ENCODE measurements around the gene WDR44.

Gene WDR44

DNA sequence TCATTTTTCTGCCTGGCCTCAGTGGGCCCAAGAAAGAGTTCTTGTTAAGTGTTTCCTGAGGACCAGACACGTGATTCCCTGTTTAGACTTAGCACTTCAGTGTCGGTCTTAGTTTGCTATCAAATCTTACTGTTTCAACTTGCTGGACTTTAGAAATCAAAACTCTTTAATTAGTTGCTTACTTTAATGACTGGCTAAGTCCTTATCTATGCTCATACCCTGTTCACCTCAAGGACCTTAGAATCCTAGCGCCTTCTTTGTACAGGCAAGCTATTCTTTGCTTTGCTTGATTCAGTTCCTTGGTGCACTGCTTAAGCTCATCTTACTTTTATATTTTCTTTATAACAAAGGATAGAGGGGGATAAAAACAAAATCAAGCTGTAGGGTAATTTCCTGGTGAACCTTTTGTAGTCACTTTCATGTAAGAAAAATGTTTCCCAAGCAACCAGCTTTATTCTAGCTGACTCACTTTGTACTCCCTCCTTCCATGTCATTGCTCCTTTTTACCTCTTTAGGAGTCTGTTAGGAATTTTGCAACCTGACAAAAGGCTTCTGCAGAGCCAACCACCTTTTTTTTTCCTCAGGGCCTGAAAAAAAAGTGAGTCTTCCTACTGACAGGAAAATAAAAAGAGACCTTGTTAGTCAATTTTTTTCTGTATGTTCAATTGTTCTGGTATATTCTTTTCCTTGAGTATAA is 14.7 kb downstream of the WDR44 start:
- Histone ChIP-seq H3K9me3 (ENCODE audit: control insufficient read depth, insufficient read depth, low read length) (no peaks in the 10 kb centered on the region), H3K27ac (ENCODE audit: low read length) (no peak overlapping the region), H3K36me3 (ENCODE audit: control insufficient read depth, insufficient read depth, low read length) (no peaks in the 10 kb centered on the region), H3K4me3 (ENCODE audit: low read length) (no peak overlapping the region), H3K4me1 (ENCODE audit: control insufficient read depth, insufficient read depth, low read length) (no peaks in the 10 kb centered on the region), H3K27me3 (ENCODE audit: control insufficient read depth, insufficient read depth, low read length) (no peaks in the 10 kb centered on the region)
- no peak for DNase-seq (ENCODE audit: low read depth, low spot score)
- no CpG with 5 or more reads among the region's 3 CpGs for WGBS (ENCODE audit: insufficient coverage, insufficient read length)

DNA sequence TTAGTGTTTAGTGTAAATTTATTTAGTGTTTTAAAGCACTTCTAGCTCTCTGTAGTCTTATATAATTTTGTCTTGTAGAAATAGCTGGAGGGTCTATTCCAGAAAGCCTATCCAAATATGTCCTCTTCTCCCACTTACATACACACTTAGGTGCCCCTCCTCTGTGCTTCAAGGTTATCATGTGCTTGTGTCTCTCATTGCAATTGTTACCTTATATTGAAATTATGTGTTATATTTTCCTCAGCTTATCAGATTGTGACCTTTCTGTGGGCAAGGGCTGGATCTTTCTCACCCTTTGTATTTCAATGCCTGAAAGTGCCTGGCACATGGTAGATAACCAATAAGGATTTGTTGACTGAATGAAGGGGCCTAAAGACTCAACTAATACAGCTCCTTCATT is 18.4 kb downstream of the WDR44 start:
- no peaks in the 10 kb centered on the region for H3K27me3 ChIP-seq (ENCODE audit: control insufficient read depth, insufficient read depth, low read length)
- no peak overlapping the region for H3K27ac ChIP-seq (ENCODE audit: low read length)
- H3K4me3 ChIP-seq (ENCODE audit: low read length) = no peak overlapping the region

GRCh38 chrX:118367338-118367737 is 21.4 kb downstream of the WDR44 start:
- Histone ChIP-seq H3K36me3 (ENCODE audit: control insufficient read depth, insufficient read depth, low read length) (no peaks in the 10 kb centered on the region), H3K27ac (ENCODE audit: low read length) (no peak overlapping the region), H3K9me3 (ENCODE audit: control insufficient read depth, insufficient read depth, low read length) (no peaks in the 10 kb centered on the region), H3K4me3 (ENCODE audit: low read length) (no peak overlapping the region), H3K27me3 (ENCODE audit: control insufficient read depth, insufficient read depth, low read length) (no peaks in the 10 kb centered on the region), H3K4me1 (ENCODE audit: control insufficient read depth, insufficient read depth, low read length) (no peaks in the 10 kb centered on the region)
- DNase-seq (ENCODE audit: low read depth, low spot score) = no peak

More for the DNA sequence above, 18.4 kb downstream of the WDR44 start:
- DNase-seq (ENCODE audit: low read depth, low spot score) = no peak
- Histone ChIP-seq H3K4me1 (ENCODE audit: control insufficient read depth, insufficient read depth, low read length) (no peaks in the 10 kb centered on the region), H3K9me3 (ENCODE audit: control insufficient read depth, insufficient read depth, low read length) (no peaks in the 10 kb centered on the region), H3K36me3 (ENCODE audit: control insufficient read depth, insufficient read depth, low read length) (no peaks in the 10 kb centered on the region)

GRCh38 chrX:118368398-118368797 is 22.5 kb downstream of the WDR44 start:
- Histone ChIP-seq H3K36me3 (ENCODE audit: control insufficient read depth, insufficient read depth, low read length) (no peaks in the 10 kb centered on the region), H3K27me3 (ENCODE audit: control insufficient read depth, insufficient read depth, low read length) (no peaks in the 10 kb centered on the region), H3K4me3 (ENCODE audit: low read length) (no peak overlapping the region), H3K9me3 (ENCODE audit: control insufficient read depth, insufficient read depth, low read length) (no peaks in the 10 kb centered on the region), H3K27ac (ENCODE audit: low read length) (no peak overlapping the region), H3K4me1 (ENCODE audit: control insufficient read depth, insufficient read depth, low read length) (no peaks in the 10 kb centered on the region)
- DNase-seq (ENCODE audit: low read depth, low spot score) = no peak
- WGBS (ENCODE audit: insufficient coverage, insufficient read length) = no CpG with 5 or more reads among the region's 4 CpGs

DNA sequence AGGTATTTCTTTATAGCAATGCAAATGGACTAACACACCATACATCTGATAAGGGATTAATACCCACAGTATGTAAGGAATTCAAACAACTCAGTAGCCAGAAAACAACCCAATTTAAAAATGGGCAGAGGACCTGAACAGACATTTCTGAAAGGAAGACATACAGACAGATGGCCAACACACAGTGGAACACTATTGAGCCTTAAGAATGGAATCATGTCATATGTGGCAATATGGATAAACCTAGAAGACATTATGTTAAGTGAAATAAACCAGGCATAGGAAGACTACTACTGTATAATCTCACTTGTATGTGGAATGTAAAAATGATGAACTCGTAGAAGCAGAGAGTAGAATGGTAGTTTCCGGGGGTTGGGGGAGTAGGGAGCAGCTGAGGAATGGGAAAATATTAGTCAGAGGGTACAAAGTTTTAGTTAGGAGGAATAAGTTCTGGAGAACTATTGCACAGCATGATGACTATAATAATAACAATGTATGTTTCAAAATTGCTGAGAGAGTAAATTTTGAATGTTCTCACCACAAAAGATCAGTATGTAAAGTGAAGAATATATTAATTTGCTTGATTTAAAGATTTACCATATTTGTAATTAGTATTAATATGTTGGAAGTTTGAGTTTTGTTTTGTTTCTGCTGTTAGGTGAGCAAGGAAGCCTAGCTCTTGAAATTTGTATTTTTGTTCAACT is 25.2 kb downstream of the WDR44 start:
- no peak for DNase-seq (ENCODE audit: low read depth, low spot score)
- WGBS (ENCODE audit: insufficient coverage, insufficient read length) = no CpG with 5 or more reads among the region's 2 CpGs
- H3K9me3 ChIP-seq (ENCODE audit: control insufficient read depth, insufficient read depth, low read length) = no peaks in the 10 kb centered on the region
- H3K27ac ChIP-seq (ENCODE audit: low read length) = no peak overlapping the region
- H3K36me3 ChIP-seq (ENCODE audit: control insufficient read depth, insufficient read depth, low read length) = no peaks in the 10 kb centered on the region
- H3K27me3 ChIP-seq (ENCODE audit: control insufficient read depth, insufficient read depth, low read length) = no peaks in the 10 kb centered on the region
- H3K4me1 ChIP-seq (ENCODE audit: control insufficient read depth, insufficient read depth, low read length) = no peaks in the 10 kb centered on the region
- H3K4me3 ChIP-seq (ENCODE audit: low read length) = no peak overlapping the region

GRCh38 chrX:118373538-118373937 is 27.6 kb downstream of the WDR44 start:
- H3K36me3 ChIP-seq (ENCODE audit: control insufficient read depth, insufficient read depth, low read length) = no peaks in the 10 kb centered on the region
- DNase-seq (ENCODE audit: low read depth, low spot score) = no peak
- no peaks in the 10 kb centered on the region for H3K27me3 ChIP-seq (ENCODE audit: control insufficient read depth, insufficient read depth, low read length)
- no peak overlapping the region for H3K27ac ChIP-seq (ENCODE audit: low read length)
- H3K9me3 ChIP-seq (ENCODE audit: control insufficient read depth, insufficient read depth, low read length) = no peaks in the 10 kb centered on the region
- H3K4me1 ChIP-seq (ENCODE audit: control insufficient read depth, insufficient read depth, low read length) = no peaks in the 10 kb centered on the region
- H3K4me3 ChIP-seq (ENCODE audit: low read length) = no peak overlapping the region
- WGBS (ENCODE audit: insufficient coverage, insufficient read length) = no CpG with 5 or more reads among the region's 2 CpGs

- WGBS (ENCODE audit: insufficient coverage, insufficient read length) = no CpG with 5 or more reads among the region's 3 CpGs
- Histone ChIP-seq H3K4me3 (ENCODE audit: low read length) (no peak overlapping the region), H3K4me1 (ENCODE audit: control insufficient read depth, insufficient read depth, low read length) (no peaks in the 10 kb centered on the region)
These were observed 37.2 kb downstream of the WDR44 start for GRCh38 chrX:118383120-118383519.

DNA sequence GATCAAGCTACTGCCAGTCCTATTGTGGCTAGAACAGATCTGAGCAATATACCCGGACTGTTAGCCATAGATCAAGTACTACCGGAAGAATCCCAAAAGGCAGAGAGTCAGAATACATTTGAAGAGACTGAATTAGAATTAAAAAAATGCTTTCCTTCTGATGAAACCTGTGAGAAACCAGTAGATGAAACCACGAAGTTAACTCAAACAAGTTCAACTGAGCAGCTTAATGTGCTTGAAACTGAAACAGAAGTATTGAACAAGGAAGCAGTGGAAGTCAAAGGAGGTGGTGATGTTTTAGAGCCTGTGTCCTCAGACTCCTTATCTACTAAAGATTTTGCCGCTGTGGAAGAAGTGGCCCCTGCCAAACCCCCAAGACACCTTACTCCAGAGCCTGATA is 46.8 kb downstream of the WDR44 start:
- WGBS (ENCODE audit: insufficient coverage, insufficient read length) = no CpG with 5 or more reads among the region's 4 CpGs
- H3K27me3 ChIP-seq (ENCODE audit: control insufficient read depth, insufficient read depth, low read length) = no peaks in the 10 kb centered on the region
- H3K27ac ChIP-seq (ENCODE audit: low read length) = no peak overlapping the region
- H3K36me3 ChIP-seq (ENCODE audit: control insufficient read depth, insufficient read depth, low read length) = no peaks in the 10 kb centered on the region
- H3K4me3 ChIP-seq (ENCODE audit: low read length) = no peak overlapping the region
- no peaks in the 10 kb centered on the region for H3K4me1 ChIP-seq (ENCODE audit: control insufficient read depth, insufficient read depth, low read length)
- no peaks in the 10 kb centered on the region for H3K9me3 ChIP-seq (ENCODE audit: control insufficient read depth, insufficient read depth, low read length)
- DNase-seq (ENCODE audit: low read depth, low spot score) = no peak

More at GRCh38 chrX:118383120-118383519, 37.2 kb downstream of the WDR44 start:
- DNase-seq (ENCODE audit: low read depth, low spot score) = no peak
- H3K9me3 ChIP-seq (ENCODE audit: control insufficient read depth, insufficient read depth, low read length) = no peaks in the 10 kb centered on the region
- no peaks in the 10 kb centered on the region for H3K27me3 ChIP-seq (ENCODE audit: control insufficient read depth, insufficient read depth, low read length)
- H3K27ac ChIP-seq (ENCODE audit: low read length) = no peak overlapping the region
- H3K36me3 ChIP-seq (ENCODE audit: control insufficient read depth, insufficient read depth, low read length) = no peaks in the 10 kb centered on the region

DNA sequence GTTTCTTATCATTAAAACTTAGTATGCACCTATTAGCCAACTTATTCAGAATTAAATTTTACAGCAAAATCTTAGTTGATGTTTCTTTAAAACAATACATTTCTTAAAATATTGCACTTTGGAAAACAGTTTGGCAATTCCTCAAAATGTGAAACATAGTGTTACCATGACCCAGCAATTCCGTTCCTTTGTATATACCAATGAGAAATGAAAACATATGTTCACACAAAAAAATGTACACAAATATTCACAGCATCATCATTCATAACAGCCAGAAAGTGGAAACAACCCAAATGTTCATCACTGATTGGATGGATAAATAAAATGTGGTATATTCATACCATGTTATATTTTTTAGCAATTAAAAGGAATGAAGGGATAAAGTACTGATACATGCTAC is 50.2 kb downstream of the WDR44 start:
- WGBS (ENCODE audit: insufficient coverage, insufficient read length) = no CpG with 5 or more reads among the region's 1 CpG
- no peaks in the 10 kb centered on the region for H3K4me1 ChIP-seq (ENCODE audit: control insufficient read depth, insufficient read depth, low read length)
- DNase-seq (ENCODE audit: low read depth, low spot score) = no peak

GRCh38 chrX:118418811-118419251 is 72.9 kb downstream of the WDR44 start:
- Histone ChIP-seq H3K27me3 (ENCODE audit: control insufficient read depth, insufficient read depth, low read length) (no peaks in the 10 kb centered on the region), H3K9me3 (ENCODE audit: control insufficient read depth, insufficient read depth, low read length) (no peaks in the 10 kb centered on the region), H3K27ac (ENCODE audit: low read length) (no peak overlapping the region), H3K36me3 (ENCODE audit: control insufficient read depth, insufficient read depth, low read length) (no peaks in the 10 kb centered on the region), H3K4me1 (ENCODE audit: control insufficient read depth, insufficient read depth, low read length) (no peaks in the 10 kb centered on the region), H3K4me3 (ENCODE audit: low read length) (no peak overlapping the region)
- WGBS (ENCODE audit: insufficient coverage, insufficient read length) = no CpG with 5 or more reads among the region's 6 CpGs
- no peak for DNase-seq (ENCODE audit: low read depth, low spot score)

More for the DNA sequence above, 50.2 kb downstream of the WDR44 start:
- H3K9me3 ChIP-seq (ENCODE audit: control insufficient read depth, insufficient read depth, low read length) = no peaks in the 10 kb centered on the region
- H3K4me3 ChIP-seq (ENCODE audit: low read length) = no peak overlapping the region
- no peaks in the 10 kb centered on the region for H3K27me3 ChIP-seq (ENCODE audit: control insufficient read depth, insufficient read depth, low read length)
- H3K36me3 ChIP-seq (ENCODE audit: control insufficient read depth, insufficient read depth, low read length) = no peaks in the 10 kb centered on the region
- no peak overlapping the region for H3K27ac ChIP-seq (ENCODE audit: low read length)

GRCh38 chrX:118420462-118420861 is 74.6 kb downstream of the WDR44 start:
- Histone ChIP-seq H3K4me1 (ENCODE audit: control insufficient read depth, insufficient read depth, low read length) (no peaks in the 10 kb centered on the region), H3K27ac (ENCODE audit: low read length) (no peak overlapping the region), H3K27me3 (ENCODE audit: control insufficient read depth, insufficient read depth, low read length) (no peaks in the 10 kb centered on the region), H3K36me3 (ENCODE audit: control insufficient read depth, insufficient read depth, low read length) (no peaks in the 10 kb centered on the region), H3K9me3 (ENCODE audit: control insufficient read depth, insufficient read depth, low read length) (no peaks in the 10 kb centered on the region), H3K4me3 (ENCODE audit: low read length) (no peak overlapping the region)
- WGBS (ENCODE audit: insufficient coverage, insufficient read length) = no CpG with 5 or more reads among the region's 5 CpGs
- DNase-seq (ENCODE audit: low read depth, low spot score) = no peak
